H1 (cell line): Measurements from ENCODE around the gene CES4A.
A peak's percentile ranks its signal among the peaks of the same experiment; 100 is the strongest.

Source experiments
- BRCA1 ChIP-seq: IDR thresholded peaks from 2 replicates; pipeline ENCODE4 v1.6.1; 2012; ENCODE audit warnings: low read depth, low read length, improper control_type of control experiment
- EP300 ChIP-seq, 2 experiments: IDR thresholded peaks; 1 replicate in 1 of 2; 2 replicates in 1 of 2; pipeline ENCODE4 v1.6.1; 2011 to 2012; ENCODE audit warnings: low read depth in 2 of 2, low read length in 2 of 2, mild to moderate bottlenecking in 2 of 2, borderline replicate concordance in 1 of 2, inconsistent platforms in 1 of 2, moderate library complexity in 1 of 2
- EZH2 ChIP-seq: fragments of 200-600 bp; sonication (generic); IDR thresholded peaks from 2 replicates; pipeline ENCODE4 v1.7.1; 2012; ENCODE audit warnings: low read depth, mild to moderate bottlenecking, moderate library complexity, low read length, inconsistent platforms; ENCODE audit not compliant: severe bottlenecking
- JUN ChIP-seq: IDR thresholded peaks from 2 replicates; pipeline ENCODE4 v1.6.1; 2011; ENCODE audit warnings: low read depth, mild to moderate bottlenecking, improper control_type of control experiment, low read length
- POLR2A ChIP-seq, 2 experiments: IDR thresholded peaks; 1 replicate in 1 of 2; 2 replicates in 1 of 2; pipeline ENCODE4 v1.6.1; 2011; ENCODE audit warnings: low read depth in 2 of 2, low read length in 2 of 2, mild to moderate bottlenecking in 2 of 2; ENCODE audit errors: control extremely low read depth in 1 of 2

DNA sequence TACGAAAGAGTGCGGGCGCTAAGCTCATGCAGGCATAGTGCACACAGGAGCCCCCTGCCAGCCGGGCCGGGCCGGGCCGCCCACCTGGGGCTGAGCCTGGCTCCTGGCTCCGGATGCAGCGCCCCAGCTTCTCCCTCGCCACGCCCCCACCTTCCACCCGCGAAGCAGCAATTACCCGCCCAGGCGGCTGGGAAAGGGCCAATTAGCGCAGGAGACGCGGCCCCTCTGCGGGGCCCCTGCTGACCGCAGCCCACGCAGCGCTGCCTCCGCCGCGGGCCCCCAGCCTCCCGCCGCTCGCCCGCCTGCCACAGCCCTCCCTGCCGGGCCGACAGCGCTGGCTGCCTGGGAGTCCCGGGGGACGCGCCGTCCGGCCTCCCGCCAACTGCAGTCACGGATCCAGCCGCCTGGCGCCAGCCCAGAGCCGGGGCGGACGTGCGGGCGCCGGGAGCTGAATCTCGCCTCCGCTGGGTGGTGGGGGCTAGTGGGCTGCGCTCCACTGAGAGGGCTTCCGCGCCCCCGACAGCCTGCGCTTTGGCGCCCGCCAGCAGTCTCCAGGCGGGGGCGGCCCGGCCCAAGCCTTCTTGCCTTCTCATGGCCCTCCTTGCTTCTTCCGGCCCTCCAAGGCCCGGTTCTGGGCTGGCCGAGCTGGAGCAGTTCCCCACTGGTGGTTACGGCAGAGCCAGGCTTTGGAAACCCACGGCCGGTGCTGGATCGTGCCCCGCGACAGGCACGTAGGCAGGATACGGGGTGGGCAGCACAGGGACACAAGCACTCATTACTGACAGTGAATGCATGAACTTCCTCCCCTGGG is 25.6 kb downstream of the CES4A start:
- TF ChIP-seq BRCA1 = no peak
- TF ChIP-seq EP300 (IDR thresholded peaks at IDR 0.05; ENCODE audit: borderline replicate concordance in 1 of 2, low read depth in 2 of 2, low read length in 2 of 2) = no peak
- TF ChIP-seq JUN = no peak
- peak; percentile 60 for TF ChIP-seq EZH2
- TF ChIP-seq POLR2A (IDR thresholded peaks at IDR 0.05; ENCODE audit: control extremely low read depth in 1 of 2, low read depth in 2 of 2, low read length in 2 of 2) = no peak
